ENCODE measurements around the gene ZC3H6. TPM values are rescaled to one million over a fixed set of nuclear protein-coding genes. Genes with fewer than 3 reads are reported as not detected.
A peak's percentile ranks its signal among the peaks of the same experiment; 100 is the strongest.

Gene ZC3H6
- polyA plus RNA-seq, 1 of the 3 experiments (the other 2 are of a cell fraction): 0.71 TPM

- Histone ChIP-seq H3K79me2 (ENCODE audit: insufficient read depth) (no peaks in the 10 kb centered on the region), H3K27ac (ENCODE audit: low read depth in 2 of 2, low read length in 1 of 2) (no peak overlapping the region), H3F3A (replicated peaks; ENCODE audit: insufficient read depth) (no peaks in the 10 kb centered on the region), H3K9ac (no peak overlapping the region), H3K4me2 (no peak overlapping the region), H3K9me2 (no peaks in the 10 kb centered on the region), H3K4me3 (ENCODE audit: low read depth in 2 of 2, low read length in 1 of 2) (no peak overlapping the region), H3K4me1 (ENCODE audit: control insufficient read depth in 1 of 2, insufficient read depth in 2 of 2, low read depth in 1 of 2, low read length in 1 of 2) (peaks cover 2 to 3% of the 10 kb centered on the region in 2 experiments; a peak in 2 of 4 replicates), H3K36me3 (replicated peaks in 1 of 2; ENCODE audit: control insufficient read depth in 1 of 2, insufficient read depth in 2 of 2, low read length in 1 of 2) (no peaks in the 10 kb centered on the region), H4K20me1 (ENCODE audit: insufficient read depth) (no peaks in the 10 kb centered on the region), H3K9me3 (no peaks in the 10 kb centered on the region; the same call in 1 of the 2 replicates), H3K27me3 (ENCODE audit: insufficient read depth) (no peaks in the 10 kb centered on the region), H2AFZ (ENCODE audit: low read depth) (peak overlapping the region; percentile 94; the same call in 1 of the 2 replicates)
- ChIA-PET POLR2A (no interaction called here), CTCF (interaction anchor here (0.7 to 3.3 kb wide), 16 partner anchors 9 to 323 kb away, joined by 3 to 21 read pairs (median 6); no protein-coding TSS in a partner anchor)
- DNase-seq: no peak
- TF ChIP-seq USF1 (IDR thresholded peaks at IDR 0.05; ENCODE audit: borderline replicate concordance, low read depth) (no peak), TCF12 (IDR thresholded peaks at IDR 0.05) (no peak)
- 100% methylated on average over 3 of the region's 3 CpGs for WGBS (ENCODE audit: low lambda C conversion rate)
These were observed 15.1 kb upstream of the ZC3H6 start for GRCh38 chr2:112260295-112260625.

DNA sequence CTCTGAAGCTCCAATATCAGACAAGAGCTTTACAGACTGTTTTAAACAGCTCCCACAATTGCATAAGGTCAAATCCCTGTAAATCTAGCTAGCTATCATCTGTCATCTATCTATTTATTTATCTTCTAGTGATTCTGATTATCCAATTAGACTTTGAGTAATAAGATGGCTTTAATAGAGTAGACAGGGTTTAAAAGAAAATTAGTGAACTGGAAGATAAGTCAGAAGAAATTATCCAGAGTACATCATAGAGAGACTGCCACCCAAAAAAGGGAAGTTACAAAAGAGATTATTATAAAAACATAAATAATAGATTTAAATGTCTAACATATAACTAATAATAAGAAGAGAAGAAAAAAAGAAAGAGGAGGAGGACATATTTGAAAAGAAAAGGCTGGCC lies 12.5 kb upstream of the ZC3H6 start:
- no peaks in the 10 kb centered on the region for H3F3A ChIP-seq (replicated peaks; ENCODE audit: insufficient read depth)
- no peaks in the 10 kb centered on the region for H3K27me3 ChIP-seq (ENCODE audit: insufficient read depth)
- H3K4me1 ChIP-seq (ENCODE audit: control insufficient read depth in 1 of 2, insufficient read depth in 2 of 2, low read depth in 1 of 2, low read length in 1 of 2): peaks cover 0 to 3% of the 10 kb centered on the region in 2 experiments; a peak in 1 of 4 replicates
- H4K20me1 ChIP-seq (ENCODE audit: insufficient read depth): no peaks in the 10 kb centered on the region
- CTCF ChIA-PET: interaction anchor here (1.0 kb wide), 1 partner anchor 321 kb away, joined by 3 read pairs; no protein-coding TSS in a partner anchor
- DNase-seq: no peak
- H2AFZ ChIP-seq (ENCODE audit: low read depth): no peak overlapping the region
- POLR2A ChIA-PET: no interaction called here
- no peaks in the 10 kb centered on the region for H3K9me2 ChIP-seq
- no peak overlapping the region for H3K27ac ChIP-seq (ENCODE audit: low read depth in 2 of 2, low read length in 1 of 2)
- no peak for TF ChIP-seq SIN3A (IDR thresholded peaks at IDR 0.05; ENCODE audit: borderline replicate concordance, low read depth, low read length)
- no peak overlapping the region for H3K4me3 ChIP-seq (ENCODE audit: low read depth in 2 of 2, low read length in 1 of 2)
- H3K9me3 ChIP-seq: no peaks in the 10 kb centered on the region; the same call in 1 of the 2 replicates
- H3K79me2 ChIP-seq (ENCODE audit: insufficient read depth): no peaks in the 10 kb centered on the region
- no peaks in the 10 kb centered on the region for H3K36me3 ChIP-seq (replicated peaks in 1 of 2; ENCODE audit: control insufficient read depth in 1 of 2, insufficient read depth in 2 of 2, low read length in 1 of 2)
- no peak overlapping the region for H3K9ac ChIP-seq
- no peak overlapping the region for H3K4me2 ChIP-seq

DNA sequence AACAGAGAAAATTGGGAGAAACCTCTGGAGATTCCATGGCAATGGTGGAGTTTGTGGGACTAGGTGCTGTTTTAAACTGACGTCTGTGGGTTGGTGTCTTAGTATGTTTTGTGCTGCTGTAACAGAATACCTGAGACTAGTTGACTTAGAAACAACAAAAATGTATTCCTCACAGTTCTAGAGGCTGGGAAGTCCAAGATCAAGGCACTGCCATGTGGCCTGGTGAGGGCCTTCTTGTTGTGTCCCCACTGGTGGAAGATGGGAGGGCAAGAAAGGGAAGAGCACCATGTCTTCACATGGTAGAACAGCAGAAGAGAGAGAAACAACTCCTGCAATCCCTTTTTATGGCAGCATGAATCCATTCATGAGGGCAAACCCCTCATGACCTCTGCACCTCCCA lies 6.8 kb upstream of the ZC3H6 start:
- POLR2A ChIA-PET: no interaction called here
- no peaks in the 10 kb centered on the region for H3K36me3 ChIP-seq (replicated peaks in 1 of 2; ENCODE audit: control insufficient read depth in 1 of 2, insufficient read depth in 2 of 2, low read length in 1 of 2)
- H3K9me2 ChIP-seq: no peaks in the 10 kb centered on the region
- H3F3A ChIP-seq (replicated peaks; ENCODE audit: insufficient read depth): no peaks in the 10 kb centered on the region
- H4K20me1 ChIP-seq (ENCODE audit: insufficient read depth): no peaks in the 10 kb centered on the region
- CTCF ChIA-PET: interaction anchor here (1.4 to 1.6 kb wide), 2 partner anchors 8 to 9 kb away, joined by 4 to 8 read pairs; no protein-coding TSS in a partner anchor
- no peaks in the 10 kb centered on the region for H3K4me1 ChIP-seq (ENCODE audit: control insufficient read depth in 1 of 2, insufficient read depth in 2 of 2, low read depth in 1 of 2, low read length in 1 of 2)
- no peak overlapping the region for H3K4me3 ChIP-seq (ENCODE audit: low read depth in 2 of 2, low read length in 1 of 2)
- H3K9me3 ChIP-seq: no peaks in the 10 kb centered on the region
- no peaks in the 10 kb centered on the region for H3K27me3 ChIP-seq (ENCODE audit: insufficient read depth)
- no peak overlapping the region for H3K9ac ChIP-seq
- H3K27ac ChIP-seq (ENCODE audit: low read depth in 2 of 2, low read length in 1 of 2): no peak overlapping the region
- TF ChIP-seq SIN3A (IDR thresholded peaks at IDR 0.05; ENCODE audit: borderline replicate concordance, low read depth, low read length) (no peak), USF1 (IDR thresholded peaks at IDR 0.05; ENCODE audit: borderline replicate concordance, low read depth) (no peak), RCOR1 (IDR thresholded peaks at IDR 0.05; ENCODE audit: low read length) (no peak), FOSL2 (IDR thresholded peaks at IDR 0.05; ENCODE audit: borderline replicate concordance, low read depth) (no peak)
- TF ChIP-seq, protein P1, sequence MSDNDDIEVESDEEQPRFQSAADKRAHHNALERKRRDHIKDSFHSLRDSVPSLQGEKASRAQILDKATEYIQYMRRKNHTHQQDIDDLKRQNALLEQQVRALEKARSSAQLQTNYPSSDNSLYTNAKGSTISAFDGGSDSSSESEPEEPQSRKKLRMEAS (IDR thresholded peaks at IDR 0.05; ENCODE audit: low read depth): no peak
- H3K79me2 ChIP-seq (ENCODE audit: insufficient read depth): no peaks in the 10 kb centered on the region
- WGBS (ENCODE audit: low lambda C conversion rate): 83% methylated on average over 1 of the region's 1 CpG
- H2AFZ ChIP-seq (ENCODE audit: low read depth): no peak overlapping the region
- DNase-seq: no peak
- H3K4me2 ChIP-seq: no peak overlapping the region
